Stimulated activated CD8-positive, alpha-beta memory T cell treated with anti-CD3 and anti-CD28 coated beads, Interleukin-15, amount 100 ng/mL, for 48 hours (primary cell): ENCODE data around the gene AHCYL2.
"Not testable (repeated sequence)": the region's sequence is repeated elsewhere in the genome, so short reads cannot be mapped to it uniquely, and the experiment has no call there.

ENCODE experiments used
- DNase-seq, 2 donors: peaks; one replicate each; pipeline ENCODE4 v3.0.0-alpha.2; 2020; ENCODE audit warnings: low read depth in 2 of 2

The AHCYL2 gene

GRCh38 chr7:129244220-129244619, 19.4 kb downstream of the AHCYL2 start:
- no peak for DNase-seq

DNA sequence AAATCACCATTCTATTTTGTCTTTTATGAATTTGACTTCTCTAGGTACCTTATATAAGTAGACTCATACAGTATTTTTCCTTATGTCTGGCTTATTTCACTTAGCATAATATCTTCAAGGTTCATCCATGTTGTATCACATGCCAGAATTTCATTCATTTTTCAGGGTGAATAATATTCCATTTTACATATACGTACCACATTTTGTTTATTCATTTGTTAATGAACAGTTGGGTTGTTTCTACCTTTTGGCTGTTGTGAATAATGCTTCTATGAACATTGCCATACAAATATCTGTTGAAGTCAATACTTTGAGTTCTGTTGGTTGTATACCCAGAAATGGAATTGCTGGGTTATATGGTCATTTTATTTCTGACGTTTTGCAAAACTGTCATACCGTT, 20.7 kb downstream of the AHCYL2 start:
- DNase-seq = no peak

DNA sequence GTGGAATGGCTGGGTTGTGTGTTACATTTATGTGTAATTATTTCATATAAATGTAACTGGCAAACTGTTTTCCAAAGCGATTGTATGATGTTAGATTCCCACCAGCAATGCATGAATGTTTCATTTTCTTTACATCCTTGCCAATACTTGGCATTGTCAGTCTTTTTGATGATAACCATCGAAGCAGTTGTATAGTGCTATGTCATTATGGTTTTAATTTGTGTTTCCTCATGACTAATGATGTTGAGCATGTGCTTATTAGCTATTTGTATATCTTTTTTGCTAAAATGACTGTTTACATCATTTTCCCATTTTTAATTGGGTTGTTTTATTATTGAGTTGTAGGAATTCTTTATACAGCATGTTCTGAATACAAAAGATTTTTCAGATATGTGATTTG, 22.3 kb downstream of the AHCYL2 start:
- DNase-seq = no peak

DNA sequence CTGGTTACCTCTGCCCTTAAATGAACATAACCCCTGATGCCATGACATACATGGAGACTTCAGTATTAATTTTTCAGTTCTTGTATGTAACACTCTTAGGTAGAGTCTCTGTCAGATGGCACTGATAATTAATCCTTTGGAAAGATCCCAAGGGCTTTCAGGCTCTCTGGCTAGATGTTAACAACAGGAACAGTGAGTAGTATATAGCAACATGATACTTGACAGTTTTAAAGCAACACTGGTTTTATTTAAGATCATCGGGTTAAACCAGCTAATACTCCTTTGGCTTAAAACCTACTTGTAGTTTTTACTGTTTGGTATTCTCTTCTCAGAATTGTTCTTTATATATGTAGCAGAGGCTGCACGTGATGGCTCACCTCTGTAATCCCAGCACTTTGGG, 27.3 kb downstream of the AHCYL2 start:
- no peak for DNase-seq

- DNase-seq = not testable (repeated sequence)
Measured at GRCh38 chr7:129252603-129253002, 27.8 kb downstream of the AHCYL2 start.

DNA sequence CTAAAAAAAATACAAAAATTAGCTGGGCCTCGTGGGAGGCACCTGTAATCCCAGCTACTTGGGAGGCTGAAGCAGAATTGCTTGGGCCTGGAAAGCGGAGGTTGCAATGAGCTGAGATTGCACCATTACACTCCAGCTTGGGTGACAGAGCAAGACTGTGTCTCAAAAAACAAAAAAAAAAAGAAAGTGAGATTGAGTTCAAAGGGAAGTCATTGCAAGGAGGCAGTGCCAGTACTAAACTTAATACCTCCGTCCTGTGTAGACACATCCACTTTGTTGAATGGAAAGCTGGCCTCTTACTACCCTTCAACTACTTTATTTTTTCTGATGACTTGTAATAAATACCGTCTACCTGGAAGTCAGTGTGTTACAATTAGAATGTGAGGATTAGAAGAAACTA, 31.0 kb downstream of the AHCYL2 start:
- no peak for DNase-seq

DNA sequence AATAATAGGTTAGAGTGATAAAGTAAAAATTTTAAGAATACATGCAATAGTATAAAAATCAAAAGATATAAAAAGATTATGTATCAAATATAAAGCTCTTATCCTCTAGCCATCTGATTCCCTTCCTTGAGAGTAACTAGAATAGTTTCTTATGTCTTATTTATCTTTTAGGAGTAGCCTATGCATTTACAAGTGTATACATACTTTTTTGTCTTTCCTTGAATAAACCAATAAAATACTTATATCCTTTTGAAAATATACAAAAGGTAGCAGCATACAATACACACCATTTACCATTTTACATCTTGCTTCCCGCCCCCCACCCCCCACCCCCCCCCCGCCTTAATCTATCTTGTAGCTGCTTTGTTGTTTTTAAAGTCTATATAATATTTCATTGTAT, 31.4 kb downstream of the AHCYL2 start:
- no peak for DNase-seq

DNA sequence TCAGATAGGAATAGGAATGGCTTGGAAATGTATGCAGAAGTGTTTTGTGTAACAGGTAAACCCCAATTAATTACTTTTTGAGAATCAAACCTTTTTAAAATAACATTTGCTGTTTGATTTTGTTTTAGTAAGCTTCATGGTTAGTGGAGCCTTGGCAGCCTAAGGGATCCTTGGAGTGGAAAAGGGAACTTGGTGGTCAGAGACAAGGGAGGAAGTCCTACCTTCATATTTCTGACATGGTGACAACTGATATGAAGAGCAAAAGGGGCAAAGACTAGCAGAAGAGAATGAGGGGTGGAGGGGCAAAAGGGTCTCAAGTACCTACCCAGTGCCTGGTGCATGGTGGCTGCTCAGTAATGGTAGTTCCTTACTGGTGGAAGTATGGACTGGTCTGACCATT, 32.3 kb downstream of the AHCYL2 start:
- no peak for DNase-seq

DNA sequence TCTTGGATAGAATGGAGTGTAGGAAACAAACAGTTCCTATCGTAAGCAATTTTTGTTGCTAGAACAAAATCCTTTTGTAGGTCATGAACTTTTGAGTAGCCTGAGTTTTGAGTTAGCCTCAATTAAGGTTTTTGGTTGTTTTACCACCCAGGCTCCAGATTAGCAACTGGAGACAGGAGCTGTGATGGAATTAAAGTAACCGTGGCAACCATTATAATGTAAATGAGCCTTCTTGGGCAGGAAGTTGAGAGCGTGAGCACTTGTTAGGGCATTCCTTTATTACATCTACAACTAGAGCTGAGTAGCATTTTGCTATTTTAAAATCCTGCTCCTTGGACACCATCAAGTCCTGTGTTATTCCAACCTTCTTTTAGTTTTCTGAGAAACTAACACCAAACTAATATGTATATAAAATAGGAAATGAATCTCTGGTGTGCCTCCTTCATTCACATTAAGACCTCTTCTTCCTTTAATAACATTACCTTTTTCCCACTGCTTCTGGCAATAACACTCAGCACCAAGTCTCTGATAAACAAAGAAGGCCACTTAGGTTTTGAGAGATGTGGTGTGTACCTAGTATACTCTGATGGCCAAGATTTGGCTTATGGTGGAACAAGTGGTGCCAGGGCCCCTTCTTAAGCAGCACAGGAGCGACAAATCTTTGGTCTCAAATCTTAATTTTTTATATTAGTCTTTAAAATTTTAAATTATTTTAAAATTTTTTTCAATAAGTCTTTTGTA, 34.0 kb downstream of the AHCYL2 start:
- DNase-seq = no peak

- DNase-seq = no peak
Measured at GRCh38 chr7:129262324-129262723, 37.5 kb downstream of the AHCYL2 start.

DNA sequence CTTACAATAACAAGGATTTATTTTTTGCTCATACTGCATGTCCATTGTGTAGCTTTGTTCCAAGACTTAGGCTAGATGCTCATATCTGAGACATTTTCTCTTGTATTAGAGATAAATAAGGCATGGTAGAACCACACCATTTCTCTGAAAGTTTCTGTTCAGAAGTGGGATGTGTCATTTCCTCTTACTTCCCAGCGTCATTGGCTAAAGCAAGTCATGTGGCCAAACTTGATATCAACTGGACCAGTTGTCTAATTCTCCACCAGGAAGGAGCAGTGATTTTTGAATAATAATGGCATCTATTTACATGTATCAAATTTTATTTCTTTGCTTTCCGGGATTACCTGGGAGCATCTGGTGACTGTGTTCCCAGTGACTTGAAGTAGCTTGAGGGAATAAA, 38.3 kb downstream of the AHCYL2 start:
- no peak for DNase-seq

GRCh38 chr7:129264534-129264933, 39.7 kb downstream of the AHCYL2 start:
- no peak for DNase-seq

DNA sequence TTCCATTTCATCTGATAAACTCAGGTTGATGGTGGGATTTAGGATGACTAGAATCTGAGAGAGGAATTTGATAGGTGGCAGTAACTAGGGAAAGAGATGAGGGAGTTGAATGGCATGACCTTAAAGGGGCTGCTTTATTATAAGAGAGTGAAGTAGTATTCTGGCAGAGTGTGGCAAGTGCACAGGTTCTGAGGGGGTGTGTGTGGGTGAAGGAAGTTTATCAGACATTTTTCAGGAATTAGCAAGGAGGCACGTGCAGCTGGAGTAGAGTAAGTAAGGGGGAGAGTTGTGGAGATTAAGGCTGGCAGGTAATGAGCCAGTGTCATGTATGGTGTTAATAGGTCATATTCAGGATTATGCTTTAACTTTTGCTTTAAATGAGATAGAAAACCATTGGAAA, 40.5 kb downstream of the AHCYL2 start:
- no peak for DNase-seq

DNA sequence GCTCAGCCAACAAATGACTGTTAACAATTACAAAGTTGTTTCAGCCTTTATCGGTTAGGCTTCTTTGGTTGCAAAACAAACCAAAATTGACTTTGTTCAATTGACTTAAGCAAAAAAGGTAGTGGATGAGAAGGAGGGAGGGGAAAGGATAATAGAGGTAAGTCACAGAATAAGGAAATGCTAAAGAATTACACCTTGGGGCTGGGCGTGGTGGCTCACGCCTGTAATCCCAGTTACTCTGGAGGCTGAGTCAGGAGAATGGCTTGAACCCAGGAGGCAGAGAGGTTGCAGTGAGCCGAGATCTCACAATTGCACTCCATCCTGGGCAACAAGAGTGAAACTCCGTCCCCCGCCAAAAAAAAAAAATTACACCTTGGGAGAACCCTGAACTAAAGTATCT, 41.4 kb downstream of the AHCYL2 start:
- DNase-seq = no peak

- DNase-seq = no peak
Measured at GRCh38 chr7:129270077-129270476, 45.2 kb downstream of the AHCYL2 start.

- DNase-seq = peak; percentile 30 to 34
Measured at GRCh38 chr7:129271500-129272355, 46.9 kb downstream of the AHCYL2 start.

GRCh38 chr7:129273936-129274335, 49.1 kb downstream of the AHCYL2 start:
- DNase-seq = no peak

- DNase-seq = no peak
Measured at GRCh38 chr7:129277629-129278028, 52.8 kb downstream of the AHCYL2 start.

DNA sequence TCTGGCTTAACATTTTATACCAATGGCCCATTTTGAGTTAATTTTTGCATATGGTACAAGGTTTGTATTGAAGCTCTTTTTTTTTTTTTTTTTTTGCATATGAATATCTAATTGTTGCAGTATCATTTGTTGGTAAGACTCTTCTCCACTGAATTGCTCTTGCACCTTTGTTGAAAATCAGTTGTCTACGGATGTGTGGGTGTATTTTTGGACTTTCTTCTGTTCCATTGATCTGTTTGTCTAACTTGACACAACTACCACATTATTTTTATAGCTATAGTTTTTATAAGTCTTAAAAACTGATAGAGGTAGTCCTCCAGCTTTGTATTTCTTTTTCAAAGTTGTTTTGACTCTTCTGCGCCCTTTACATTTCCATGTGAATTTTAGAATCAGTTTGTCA, 53.9 kb downstream of the AHCYL2 start:
- no peak for DNase-seq

DNA sequence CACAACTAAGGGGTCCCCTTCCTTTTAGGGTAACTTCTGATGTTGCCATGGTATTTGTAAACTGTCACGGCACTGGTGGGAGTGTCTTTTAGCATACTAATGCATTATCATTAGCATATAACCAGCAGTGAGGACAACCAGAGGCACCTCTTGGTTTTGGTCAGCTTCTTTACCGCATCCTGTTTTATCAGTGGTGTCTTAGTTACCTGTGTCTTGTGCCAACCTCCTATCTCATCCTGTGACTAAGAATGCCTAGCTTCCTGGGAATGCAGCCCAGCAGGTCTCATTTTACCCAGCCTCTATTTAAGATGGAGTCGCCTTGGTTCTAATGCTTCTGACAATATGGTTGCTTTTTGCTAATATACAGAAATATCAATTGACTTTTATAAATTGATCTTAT, 54.9 kb downstream of the AHCYL2 start:
- DNase-seq = no peak

GRCh38 chr7:129281163-129281562, 56.3 kb downstream of the AHCYL2 start:
- no peak for DNase-seq

- no peak for DNase-seq
Measured at GRCh38 chr7:129282865-129283264, 58.0 kb downstream of the AHCYL2 start.

GRCh38 chr7:129283936-129284335, 59.1 kb downstream of the AHCYL2 start:
- no peak for DNase-seq
